GM12878 (cell line): ENCODE results near the gene TOM1L2. TPM values are rescaled to one million over a fixed set of nuclear protein-coding genes. Genes with fewer than 3 reads are reported as not detected.

Experiments
- CHD2 ChIP-seq: IDR thresholded peaks from 2 replicates; pipeline ENCODE4 v1.6.1; 2011; ENCODE audit warnings: low read depth, low read length, improper control_type of control experiment, borderline replicate concordance
- FOS ChIP-seq: IDR thresholded peaks from 3 replicates; pipeline ENCODE4 v1.6.1; 2011; ENCODE audit warnings: borderline replicate concordance; ENCODE audit not compliant: insufficient read length; ENCODE audit errors: extremely low read depth
- GATAD2B ChIP-seq: fragments of 450-650 bp; conservative IDR thresholded peaks from 2 replicates; pipeline ENCODE4 v1.6.1; 2017; ENCODE audit warnings: low read depth, mild to moderate bottlenecking, moderate library complexity
- MTA3 ChIP-seq: IDR thresholded peaks from 2 replicates; pipeline ENCODE4 v1.6.1; 2012; ENCODE audit warnings: low read length, inconsistent platforms, borderline replicate concordance
- SMAD1 ChIP-seq: fragments of 450-650 bp; IDR thresholded peaks from 2 replicates; pipeline ENCODE4 v1.6.1; 2018; ENCODE audit warnings: mild to moderate bottlenecking, low read depth; ENCODE audit not compliant: partially characterized antibody
- SMAD5 ChIP-seq: IDR thresholded peaks from 2 replicates; pipeline ENCODE4 v1.6.1; 2016; ENCODE audit warnings: antibody characterized with exemption, low read depth
- WRNIP1 ChIP-seq: IDR thresholded peaks from 2 replicates; pipeline ENCODE4 v1.6.1; 2011; ENCODE audit warnings: low read depth, low read length, improper control_type of control experiment, borderline replicate concordance
- ZBED1 ChIP-seq: IDR thresholded peaks from 2 replicates; pipeline ENCODE4 v1.6.1; 2016; ENCODE audit warnings: borderline replicate concordance
- polyA plus RNA-seq, 11 experiments: library from polyadenylated mRNA; depleted of rRNA in 4 of 11; unstranded in 6 of 11; stranded (reverse) in 5 of 11; fragments of >200 nt; fragmentation: Nextera tagmentation in 4 of 11; fragmentation: Illumina TruSeq in 1 of 11; extraction: Ambion mirVana in 4 of 11; extraction: Trizol in 1 of 11; gene quantifications; 1 replicate in 1 of 11; 2 replicates in 10 of 11; pipeline versions ENCODE4 v1.2.1 to v1.2.3, GENCODE V29; 2011 to 2016; ENCODE audit warnings: inconsistent platforms in 2 of 11, missing spikeins in 2 of 11, low read depth in 1 of 11
- total RNA-seq, 4 experiments: library from RNA; depleted of rRNA in 3 of 4; stranded (reverse); fragments of >200 nt in 3 of 4; fragmentation: Illumina TruSeq in 1 of 4; extraction: Trizol in 1 of 4; gene quantifications; 2 replicates each; pipeline versions ENCODE4 v1.2.1 to v1.2.3, GENCODE V29; 2013 to 2021
- TF ChIP-seq, protein P1 (sequence below): IDR thresholded peaks from 2 replicates; pipeline ENCODE4 v1.6.1; 2012; ENCODE audit warnings: improper control_type of control experiment, low read depth, low read length; ENCODE audit not compliant: insufficient replicate concordance
- TF ChIP-seq, protein P2 (sequence below): fragments of 450-650 bp; IDR thresholded peaks from 2 replicates; pipeline ENCODE4 v1.6.1; 2018; ENCODE audit warnings: borderline replicate concordance, mild to moderate bottlenecking; ENCODE audit not compliant: partially characterized antibody
- TF ChIP-seq, protein P3 (sequence below): fragments of 450-650 bp; IDR thresholded peaks from 2 replicates; pipeline ENCODE4 v1.6.1; 2017; ENCODE audit warnings: mild to moderate bottlenecking, moderate library complexity
- TF ChIP-seq, protein P4 (sequence below): fragments of 150-350 bp; IDR thresholded peaks from 2 replicates; pipeline ENCODE4 v1.6.1; 2016; ENCODE audit warnings: low read depth, low read length
- TF ChIP-seq, protein P5 (sequence below): IDR thresholded peaks from 2 replicates; pipeline ENCODE4 v1.6.1; 2011; ENCODE audit warnings: low read depth, mild to moderate bottlenecking, low read length, moderate library complexity, borderline replicate concordance; ENCODE audit errors: extremely low read depth

TOM1L2 gene
- total and polyA plus RNA-seq, 10 of the 15 experiments (the other 5 are each of a cell fraction or from before 2014, with no cell fraction given), result 0.19 to 19.2 (median 8.1) TPM

DNA sequence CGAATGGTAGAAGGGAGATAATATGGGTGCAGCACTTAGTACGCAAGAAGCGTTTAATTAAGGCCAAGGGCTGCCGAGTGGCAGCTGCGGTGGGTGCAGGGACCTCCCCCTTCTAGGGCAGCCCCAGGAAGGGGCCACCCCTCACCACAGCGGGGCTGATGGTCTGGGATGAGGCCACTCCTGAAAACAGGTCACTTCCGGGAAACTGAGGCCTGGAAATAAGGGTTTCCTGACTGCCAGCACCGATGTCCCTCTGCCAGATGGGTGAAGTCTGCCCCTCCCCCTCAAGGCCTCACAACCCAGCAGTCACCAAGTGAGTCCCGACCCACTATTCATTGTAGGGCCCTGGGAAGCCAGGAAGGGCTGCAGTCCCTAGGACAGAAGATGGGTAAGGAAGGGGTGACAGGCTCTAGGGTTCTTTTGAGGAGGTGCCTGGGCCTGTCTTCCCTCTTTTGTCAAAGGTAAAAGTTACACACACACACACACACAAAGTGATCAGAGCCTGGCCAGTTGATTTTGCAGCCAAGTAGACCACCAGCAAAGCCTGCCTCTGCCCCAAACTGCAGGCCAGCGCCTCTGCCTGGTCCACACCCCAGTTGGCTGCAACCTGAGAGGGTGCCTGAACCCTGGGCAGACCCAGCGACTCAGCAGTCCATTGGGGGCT lies 147.9 kb downstream of the TOM1L2 start (continued):
- TF ChIP-seq, protein P1, sequence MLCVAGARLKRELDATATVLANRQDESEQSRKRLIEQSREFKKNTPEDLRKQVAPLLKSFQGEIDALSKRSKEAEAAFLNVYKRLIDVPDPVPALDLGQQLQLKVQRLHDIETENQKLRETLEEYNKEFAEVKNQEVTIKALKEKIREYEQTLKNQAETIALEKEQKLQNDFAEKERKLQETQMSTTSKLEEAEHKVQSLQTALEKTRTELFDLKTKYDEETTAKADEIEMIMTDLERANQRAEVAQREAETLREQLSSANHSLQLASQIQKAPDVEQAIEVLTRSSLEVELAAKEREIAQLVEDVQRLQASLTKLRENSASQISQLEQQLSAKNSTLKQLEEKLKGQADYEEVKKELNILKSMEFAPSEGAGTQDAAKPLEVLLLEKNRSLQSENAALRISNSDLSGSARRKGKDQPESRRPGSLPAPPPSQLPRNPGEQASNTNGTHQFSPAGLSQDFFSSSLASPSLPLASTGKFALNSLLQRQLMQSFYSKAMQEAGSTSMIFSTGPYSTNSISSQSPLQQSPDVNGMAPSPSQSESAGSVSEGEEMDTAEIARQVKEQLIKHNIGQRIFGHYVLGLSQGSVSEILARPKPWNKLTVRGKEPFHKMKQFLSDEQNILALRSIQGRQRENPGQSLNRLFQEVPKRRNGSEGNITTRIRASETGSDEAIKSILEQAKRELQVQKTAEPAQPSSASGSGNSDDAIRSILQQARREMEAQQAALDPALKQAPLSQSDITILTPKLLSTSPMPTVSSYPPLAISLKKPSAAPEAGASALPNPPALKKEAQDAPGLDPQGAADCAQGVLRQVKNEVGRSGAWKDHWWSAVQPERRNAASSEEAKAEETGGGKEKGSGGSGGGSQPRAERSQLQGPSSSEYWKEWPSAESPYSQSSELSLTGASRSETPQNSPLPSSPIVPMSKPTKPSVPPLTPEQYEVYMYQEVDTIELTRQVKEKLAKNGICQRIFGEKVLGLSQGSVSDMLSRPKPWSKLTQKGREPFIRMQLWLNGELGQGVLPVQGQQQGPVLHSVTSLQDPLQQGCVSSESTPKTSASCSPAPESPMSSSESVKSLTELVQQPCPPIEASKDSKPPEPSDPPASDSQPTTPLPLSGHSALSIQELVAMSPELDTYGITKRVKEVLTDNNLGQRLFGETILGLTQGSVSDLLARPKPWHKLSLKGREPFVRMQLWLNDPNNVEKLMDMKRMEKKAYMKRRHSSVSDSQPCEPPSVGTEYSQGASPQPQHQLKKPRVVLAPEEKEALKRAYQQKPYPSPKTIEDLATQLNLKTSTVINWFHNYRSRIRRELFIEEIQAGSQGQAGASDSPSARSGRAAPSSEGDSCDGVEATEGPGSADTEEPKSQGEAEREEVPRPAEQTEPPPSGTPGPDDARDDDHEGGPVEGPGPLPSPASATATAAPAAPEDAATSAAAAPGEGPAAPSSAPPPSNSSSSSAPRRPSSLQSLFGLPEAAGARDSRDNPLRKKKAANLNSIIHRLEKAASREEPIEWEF, result no peak
- no peak for TF ChIP-seq MTA3
- TF ChIP-seq ZBED1, result no peak
- TF ChIP-seq CHD2, result peak; percentile 51
- TF ChIP-seq, protein P2, sequence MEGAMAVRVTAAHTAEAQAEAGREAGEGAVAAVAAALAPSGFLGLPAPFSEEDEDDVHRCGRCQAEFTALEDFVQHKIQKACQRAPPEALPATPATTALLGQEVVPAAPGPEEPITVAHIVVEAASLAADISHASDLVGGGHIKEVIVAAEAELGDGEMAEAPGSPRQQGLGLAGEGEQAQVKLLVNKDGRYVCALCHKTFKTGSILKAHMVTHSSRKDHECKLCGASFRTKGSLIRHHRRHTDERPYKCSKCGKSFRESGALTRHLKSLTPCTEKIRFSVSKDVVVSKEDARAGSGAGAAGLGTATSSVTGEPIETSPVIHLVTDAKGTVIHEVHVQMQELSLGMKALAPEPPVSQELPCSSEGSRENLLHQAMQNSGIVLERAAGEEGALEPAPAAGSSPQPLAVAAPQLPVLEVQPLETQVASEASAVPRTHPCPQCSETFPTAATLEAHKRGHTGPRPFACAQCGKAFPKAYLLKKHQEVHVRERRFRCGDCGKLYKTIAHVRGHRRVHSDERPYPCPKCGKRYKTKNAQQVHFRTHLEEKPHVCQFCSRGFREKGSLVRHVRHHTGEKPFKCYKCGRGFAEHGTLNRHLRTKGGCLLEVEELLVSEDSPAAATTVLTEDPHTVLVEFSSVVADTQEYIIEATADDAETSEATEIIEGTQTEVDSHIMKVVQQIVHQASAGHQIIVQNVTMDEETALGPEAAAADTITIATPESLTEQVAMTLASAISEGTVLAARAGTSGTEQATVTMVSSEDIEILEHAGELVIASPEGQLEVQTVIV, result no peak
- 0 out of 2 replicates have a peak, but pooled peaks have one; percentile 28 for TF ChIP-seq GATAD2B
- TF ChIP-seq, protein P3, sequence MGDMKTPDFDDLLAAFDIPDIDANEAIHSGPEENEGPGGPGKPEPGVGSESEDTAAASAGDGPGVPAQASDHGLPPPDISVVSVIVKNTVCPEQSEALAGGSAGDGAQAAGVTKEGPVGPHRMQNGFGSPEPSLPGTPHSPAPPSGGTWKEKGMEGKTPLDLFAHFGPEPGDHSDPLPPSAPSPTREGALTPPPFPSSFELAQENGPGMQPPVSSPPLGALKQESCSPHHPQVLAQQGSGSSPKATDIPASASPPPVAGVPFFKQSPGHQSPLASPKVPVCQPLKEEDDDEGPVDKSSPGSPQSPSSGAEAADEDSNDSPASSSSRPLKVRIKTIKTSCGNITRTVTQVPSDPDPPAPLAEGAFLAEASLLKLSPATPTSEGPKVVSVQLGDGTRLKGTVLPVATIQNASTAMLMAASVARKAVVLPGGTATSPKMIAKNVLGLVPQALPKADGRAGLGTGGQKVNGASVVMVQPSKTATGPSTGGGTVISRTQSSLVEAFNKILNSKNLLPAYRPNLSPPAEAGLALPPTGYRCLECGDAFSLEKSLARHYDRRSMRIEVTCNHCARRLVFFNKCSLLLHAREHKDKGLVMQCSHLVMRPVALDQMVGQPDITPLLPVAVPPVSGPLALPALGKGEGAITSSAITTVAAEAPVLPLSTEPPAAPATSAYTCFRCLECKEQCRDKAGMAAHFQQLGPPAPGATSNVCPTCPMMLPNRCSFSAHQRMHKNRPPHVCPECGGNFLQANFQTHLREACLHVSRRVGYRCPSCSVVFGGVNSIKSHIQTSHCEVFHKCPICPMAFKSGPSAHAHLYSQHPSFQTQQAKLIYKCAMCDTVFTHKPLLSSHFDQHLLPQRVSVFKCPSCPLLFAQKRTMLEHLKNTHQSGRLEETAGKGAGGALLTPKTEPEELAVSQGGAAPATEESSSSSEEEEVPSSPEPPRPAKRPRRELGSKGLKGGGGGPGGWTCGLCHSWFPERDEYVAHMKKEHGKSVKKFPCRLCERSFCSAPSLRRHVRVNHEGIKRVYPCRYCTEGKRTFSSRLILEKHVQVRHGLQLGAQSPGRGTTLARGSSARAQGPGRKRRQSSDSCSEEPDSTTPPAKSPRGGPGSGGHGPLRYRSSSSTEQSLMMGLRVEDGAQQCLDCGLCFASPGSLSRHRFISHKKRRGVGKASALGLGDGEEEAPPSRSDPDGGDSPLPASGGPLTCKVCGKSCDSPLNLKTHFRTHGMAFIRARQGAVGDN, result no peak
- TF ChIP-seq SMAD5, result no peak
- no peak for TF ChIP-seq WRNIP1
- TF ChIP-seq, protein P4, sequence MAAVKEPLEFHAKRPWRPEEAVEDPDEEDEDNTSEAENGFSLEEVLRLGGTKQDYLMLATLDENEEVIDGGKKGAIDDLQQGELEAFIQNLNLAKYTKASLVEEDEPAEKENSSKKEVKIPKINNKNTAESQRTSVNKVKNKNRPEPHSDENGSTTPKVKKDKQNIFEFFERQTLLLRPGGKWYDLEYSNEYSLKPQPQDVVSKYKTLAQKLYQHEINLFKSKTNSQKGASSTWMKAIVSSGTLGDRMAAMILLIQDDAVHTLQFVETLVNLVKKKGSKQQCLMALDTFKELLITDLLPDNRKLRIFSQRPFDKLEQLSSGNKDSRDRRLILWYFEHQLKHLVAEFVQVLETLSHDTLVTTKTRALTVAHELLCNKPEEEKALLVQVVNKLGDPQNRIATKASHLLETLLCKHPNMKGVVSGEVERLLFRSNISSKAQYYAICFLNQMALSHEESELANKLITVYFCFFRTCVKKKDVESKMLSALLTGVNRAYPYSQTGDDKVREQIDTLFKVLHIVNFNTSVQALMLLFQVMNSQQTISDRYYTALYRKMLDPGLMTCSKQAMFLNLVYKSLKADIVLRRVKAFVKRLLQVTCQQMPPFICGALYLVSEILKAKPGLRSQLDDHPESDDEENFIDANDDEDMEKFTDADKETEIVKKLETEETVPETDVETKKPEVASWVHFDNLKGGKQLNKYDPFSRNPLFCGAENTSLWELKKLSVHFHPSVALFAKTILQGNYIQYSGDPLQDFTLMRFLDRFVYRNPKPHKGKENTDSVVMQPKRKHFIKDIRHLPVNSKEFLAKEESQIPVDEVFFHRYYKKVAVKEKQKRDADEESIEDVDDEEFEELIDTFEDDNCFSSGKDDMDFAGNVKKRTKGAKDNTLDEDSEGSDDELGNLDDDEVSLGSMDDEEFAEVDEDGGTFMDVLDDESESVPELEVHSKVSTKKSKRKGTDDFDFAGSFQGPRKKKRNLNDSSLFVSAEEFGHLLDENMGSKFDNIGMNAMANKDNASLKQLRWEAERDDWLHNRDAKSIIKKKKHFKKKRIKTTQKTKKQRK, result no peak
- TF ChIP-seq, protein P5, sequence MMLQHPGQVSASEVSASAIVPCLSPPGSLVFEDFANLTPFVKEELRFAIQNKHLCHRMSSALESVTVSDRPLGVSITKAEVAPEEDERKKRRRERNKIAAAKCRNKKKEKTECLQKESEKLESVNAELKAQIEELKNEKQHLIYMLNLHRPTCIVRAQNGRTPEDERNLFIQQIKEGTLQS, result no peak
- no peak for TF ChIP-seq FOS
- no peak for TF ChIP-seq SMAD1
